ENCODE measurements around the gene MPC1. TPM values are rescaled to one million over a fixed set of nuclear protein-coding genes. Genes with fewer than 3 reads are reported as not detected.

The MPC1 gene
- total RNA-seq, 4 donors from 2014 or later = 90.8 to 131 (median 129) TPM

- Histone ChIP-seq H3K36me3 (peaks cover 0 to 17% (median 5%) of the 10 kb centered on the region in 4 donors), H3K27me3 (no peaks in the 10 kb centered on the region), H3K4me1 (no peaks in the 10 kb centered on the region), H3K27ac (no peak overlapping the region), H3K9me3 (no peaks in the 10 kb centered on the region), H3K4me3 (no peak overlapping the region)
- DNase-seq = no peak
- no peak for TF ChIP-seq POLR2A (IDR thresholded peaks at IDR 0.05)
- TF ChIP-seq EP300 (IDR thresholded peaks at IDR 0.05; ENCODE audit: low read depth) = no peak
- no peak for TF ChIP-seq POLR2AphosphoS5 (IDR thresholded peaks at IDR 0.05)
- no peak for TF ChIP-seq CTCF (IDR thresholded peaks at IDR 0.05)
- 72 to 77% methylated on average over 3 of the region's 3 CpGs for WGBS, 2 donors (ENCODE audit: low coverage in 1 of 2)
- in situ Hi-C loops (cut with MboI; ENCODE audit: low pct_ligation_motif_present in 1 of 4, low pct_unique_long_range_greater_than_20kb in 1 of 4, low sequenced_read_pairs in 3 of 4) = no loop called here
- intact Hi-C loops (cut with DNase I; ENCODE audit: low total_unique reads) = no loop called here
Measured at GRCh38 chr6:166369782-166370181, 13.0 kb downstream of the MPC1 start.

GRCh38 chr6:166366921-166367320, 15.8 kb downstream of the MPC1 start:
- in situ Hi-C loops (cut with MboI; ENCODE audit: low pct_ligation_motif_present in 1 of 4, low pct_unique_long_range_greater_than_20kb in 1 of 4, low sequenced_read_pairs in 3 of 4) (no loop called here), intact Hi-C loops (cut with DNase I; ENCODE audit: low total_unique reads) (no loop called here)
- Histone ChIP-seq H3K36me3 (peaks cover 0 to 25% (median 7%) of the 10 kb centered on the region in 4 donors), H3K9me3 (no peaks in the 10 kb centered on the region), H3K4me1 (no peaks in the 10 kb centered on the region), H3K4me3 (no peak overlapping the region), H3K27me3 (no peaks in the 10 kb centered on the region), H3K27ac (no peak overlapping the region)
- 85 to 87% methylated on average over 3 of the region's 3 CpGs for WGBS, 2 donors (ENCODE audit: low coverage in 1 of 2)
- TF ChIP-seq POLR2AphosphoS5 (IDR thresholded peaks at IDR 0.05) (no peak), CTCF (IDR thresholded peaks at IDR 0.05) (no peak)
- no peak for DNase-seq

DNA sequence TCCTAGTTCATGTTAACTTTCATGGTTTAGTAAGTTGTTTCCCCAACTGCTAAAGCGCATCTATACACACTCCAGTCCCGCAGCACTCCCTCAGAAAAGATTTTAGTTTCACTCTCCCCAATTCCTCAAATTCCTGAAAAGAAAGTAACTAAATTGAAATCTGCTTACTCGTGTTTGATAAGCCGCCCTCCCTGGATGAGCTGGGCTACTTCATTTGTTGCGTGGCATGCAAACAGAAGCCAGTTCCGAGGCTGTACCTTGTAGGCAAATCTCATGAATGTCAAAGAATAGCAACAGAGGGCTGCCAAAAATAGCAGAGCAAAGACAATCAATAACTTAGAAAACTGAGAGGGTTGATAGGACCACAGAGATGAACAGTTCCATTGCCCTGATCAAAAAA, 16.9 kb downstream of the MPC1 start:
- peaks cover 0 to 25% (median 7%) of the 10 kb centered on the region in 4 donors for H3K36me3 ChIP-seq

DNA sequence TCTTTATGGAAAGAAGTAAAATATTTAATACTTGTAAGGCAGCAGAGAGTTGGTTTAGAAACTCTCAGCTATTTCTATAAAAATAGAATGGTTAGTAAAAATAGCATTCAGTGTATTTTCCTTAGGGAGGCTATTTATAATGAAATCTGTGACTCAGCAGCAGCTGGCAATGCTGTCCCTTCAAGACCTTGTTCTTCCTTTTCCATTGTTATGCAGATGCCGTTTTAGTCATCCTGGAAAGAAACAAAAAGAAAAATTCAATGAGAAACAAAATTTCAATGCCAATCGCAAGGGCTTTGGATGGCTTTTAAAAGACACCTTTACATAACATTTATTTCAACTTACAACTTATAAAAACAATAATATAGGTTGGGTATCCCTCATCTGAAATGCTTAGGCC, 17.5 kb downstream of the MPC1 start:
- Histone ChIP-seq H3K4me3 (no peak overlapping the region), H3K27ac (peak overlapping the region in 1 of 4 donors; percentile 45), H3K36me3 (peaks cover 0 to 25% (median 7%) of the 10 kb centered on the region in 4 donors), H3K9me3 (no peaks in the 10 kb centered on the region), H3K4me1 (no peaks in the 10 kb centered on the region), H3K27me3 (no peaks in the 10 kb centered on the region)
- in situ Hi-C loops (cut with MboI; ENCODE audit: low pct_ligation_motif_present in 1 of 4, low pct_unique_long_range_greater_than_20kb in 1 of 4, low sequenced_read_pairs in 3 of 4) (no loop called here), intact Hi-C loops (cut with DNase I; ENCODE audit: low total_unique reads) (no loop called here)
- DNase-seq = no peak
- TF ChIP-seq EP300 (IDR thresholded peaks at IDR 0.05; ENCODE audit: low read depth) = no peak
- no peak for TF ChIP-seq POLR2AphosphoS5 (IDR thresholded peaks at IDR 0.05)
- TF ChIP-seq POLR2A (IDR thresholded peaks at IDR 0.05) = no peak
- TF ChIP-seq CTCF (IDR thresholded peaks at IDR 0.05) = no peak
- WGBS, 2 donors (ENCODE audit: low coverage in 1 of 2) = 73 to 75% methylated on average over 2 of the region's 2 CpGs

More for the DNA sequence above, 16.9 kb downstream of the MPC1 start:
- no peak overlapping the region for H3K4me3 ChIP-seq
- intact Hi-C loops (cut with DNase I; ENCODE audit: low total_unique reads) = no loop called here
- no peaks in the 10 kb centered on the region for H3K9me3 ChIP-seq
- TF ChIP-seq POLR2AphosphoS5 (IDR thresholded peaks at IDR 0.05) (no peak), CTCF (IDR thresholded peaks at IDR 0.05) (no peak), EP300 (IDR thresholded peaks at IDR 0.05; ENCODE audit: low read depth) (no peak), POLR2A (IDR thresholded peaks at IDR 0.05) (no peak)
- no peak for DNase-seq
- WGBS, 2 donors (ENCODE audit: low coverage in 1 of 2) = 83 to 89% methylated on average over 1 to 6 of the region's 6 CpGs
- no peaks in the 10 kb centered on the region for H3K4me1 ChIP-seq
- no peak overlapping the region for H3K27ac ChIP-seq
- in situ Hi-C loops (cut with MboI; ENCODE audit: low pct_ligation_motif_present in 1 of 4, low pct_unique_long_range_greater_than_20kb in 1 of 4, low sequenced_read_pairs in 3 of 4) = no loop called here
- H3K27me3 ChIP-seq = no peaks in the 10 kb centered on the region

All from transverse colon (tissue), 4 donors.